Activated effector memory CD4-positive, alpha-beta T cell treated with Interleukin-2 at 50 U/mL for 16 hours (primary cell): ENCODE measurements around the gene WDR49.

Experiments used
- DNase-seq: peaks from one replicate; pipeline ENCODE4 v3.0.0-alpha.2; 2020

WDR49 gene

GRCh38 chr3:167611718-167612117, 42.0 kb downstream of the WDR49 start:
- DNase-seq = no peak

- DNase-seq = no peak
Observed at GRCh38 chr3:167609156-167609555, 44.6 kb downstream of the WDR49 start.

- no peak for DNase-seq
Observed at GRCh38 chr3:167606836-167607235, 46.9 kb downstream of the WDR49 start.

GRCh38 chr3:167605871-167606270, 47.9 kb downstream of the WDR49 start:
- no peak for DNase-seq

GRCh38 chr3:167602041-167602440, 51.7 kb downstream of the WDR49 start:
- DNase-seq = no peak

GRCh38 chr3:167587651-167588050, 66.1 kb downstream of the WDR49 start:
- no peak for DNase-seq

- DNase-seq = no peak
Observed at GRCh38 chr3:167575000-167575600, 78.6 kb downstream of the WDR49 start.

GRCh38 chr3:167572991-167573390, 80.8 kb downstream of the WDR49 start:
- no peak for DNase-seq

GRCh38 chr3:167568634-167569033, 85.1 kb downstream of the WDR49 start:
- DNase-seq = no peak

- no peak for DNase-seq
Observed at GRCh38 chr3:167565489-167565888, 88.3 kb downstream of the WDR49 start.

- DNase-seq = no peak
Observed at GRCh38 chr3:167564612-167565011, 89.1 kb downstream of the WDR49 start.

- no peak for DNase-seq
Observed at GRCh38 chr3:167559924-167560323, 93.8 kb downstream of the WDR49 start.

GRCh38 chr3:167554898-167555297, 98.8 kb downstream of the WDR49 start:
- no peak for DNase-seq

GRCh38 chr3:167538081-167538480, 115.7 kb downstream of the WDR49 start:
- DNase-seq = no peak

- no peak for DNase-seq
Observed at GRCh38 chr3:167521006-167521355, 132.8 kb downstream of the WDR49 start.

- no peak for DNase-seq
Observed at GRCh38 chr3:167520266-167521005, 133.3 kb downstream of the WDR49 start.

GRCh38 chr3:167507954-167508353, 145.8 kb downstream of the WDR49 start:
- no peak for DNase-seq

- no peak for DNase-seq
Observed at GRCh38 chr3:167502401-167502800, 151.3 kb downstream of the WDR49 start.

- DNase-seq = no peak
Observed at GRCh38 chr3:167501941-167502340, 151.8 kb downstream of the WDR49 start.

GRCh38 chr3:167497903-167498302, 155.8 kb downstream of the WDR49 start:
- DNase-seq = no peak

- DNase-seq = no peak
Observed at GRCh38 chr3:167493244-167493643, 160.5 kb downstream of the WDR49 start.

GRCh38 chr3:167491621-167492020, 162.1 kb downstream of the WDR49 start:
- DNase-seq = no peak

- DNase-seq = no peak
Observed at GRCh38 chr3:167489571-167489970, 164.2 kb downstream of the WDR49 start.

GRCh38 chr3:167487556-167487955, 166.2 kb downstream of the WDR49 start:
- no peak for DNase-seq

GRCh38 chr3:167484551-167484950, 169.2 kb downstream of the WDR49 start:
- DNase-seq = no peak
